D721Med (cell line): Measurements from ENCODE around the gene MYO18B.

ENCODE experiments used
- DNase-seq: peaks from one replicate; pipeline ENCODE4 v3.0.0; 2011; ENCODE audit warnings: low spot score; ENCODE audit not compliant: insufficient read length
- FAIRE-seq: peaks from 2 replicates; lab custom pipeline; 2011; peaks lifted over from hg19 to GRCh38; lab: Jason Lieb, UNC
- CTCF ChIP-seq: IDR thresholded peaks from 2 replicates; pipeline ENCODE4 v1.5.1; 2012; ENCODE audit warnings: mild to moderate bottlenecking, control low read depth; ENCODE audit not compliant: insufficient read depth; ENCODE audit errors: missing control alignments

The MYO18B gene

GRCh38 chr22:25881210-25881755 is 139.3 kb downstream of the MYO18B start:
- DNase-seq: no peak
- no peak for TF ChIP-seq CTCF
- FAIRE-seq: no peak

GRCh38 chr22:25882360-25882759 is 140.4 kb downstream of the MYO18B start:
- no peak for TF ChIP-seq CTCF
- DNase-seq (no peak), FAIRE-seq (no peak)

- TF ChIP-seq CTCF: no peak
- DNase-seq (no peak), FAIRE-seq (no peak)
Measured at GRCh38 chr22:25883482-25884033, 141.6 kb downstream of the MYO18B start.

- FAIRE-seq: no peak
- no peak for TF ChIP-seq CTCF
- DNase-seq: no peak
Measured at GRCh38 chr22:25884121-25884520, 142.1 kb downstream of the MYO18B start.

GRCh38 chr22:25888399-25889054 is 146.5 kb downstream of the MYO18B start:
- no peak for FAIRE-seq
- DNase-seq: no peak

GRCh38 chr22:25890651-25891050 is 148.7 kb downstream of the MYO18B start:
- FAIRE-seq: no peak
- no peak for DNase-seq
- TF ChIP-seq CTCF: no peak

More at GRCh38 chr22:25888399-25889054, 146.5 kb downstream of the MYO18B start:
- TF ChIP-seq CTCF: no peak

- peak; percentile 22 for TF ChIP-seq CTCF
- no peak for FAIRE-seq
- DNase-seq: no peak
Measured at GRCh38 chr22:25892678-25893077, 150.7 kb downstream of the MYO18B start.
